Lower leg skin (tissue), 3 donors: ENCODE data around the gene ARHGEF9.

Experiments
- CTCF ChIP-seq, 3 donors: fragments of 450-650 bp; IDR thresholded peaks; one replicate each; pipeline ENCODE4 v1.5.1; 2016; ENCODE audit warnings: antibody characterized with exemption in 3 of 3, mild to moderate bottlenecking in 3 of 3, moderate library complexity in 2 of 3
- POLR2A ChIP-seq, 2 donors: fragments of 450-650 bp; IDR thresholded peaks; one replicate each; pipeline ENCODE4 v1.6.1; 2016 to 2017; ENCODE audit warnings: antibody characterized with exemption in 2 of 2, mild to moderate bottlenecking in 1 of 2, moderate library complexity in 1 of 2

GRCh38 chrX:63708801-63709200, 76.2 kb downstream of the ARHGEF9 start:
- TF ChIP-seq CTCF (IDR thresholded peaks at IDR 0.05): no peak
- TF ChIP-seq POLR2A (IDR thresholded peaks at IDR 0.05): no peak
